Gastroesophageal sphincter (tissue), 4 donors: ENCODE data around the gene MYO1H. TPM values are rescaled to one million over a fixed set of nuclear protein-coding genes. Genes with fewer than 3 reads are reported as not detected.

Experiments used
- ATAC-seq: fragments of 150-250 bp; one replicate; pipeline ENCODE4 v1.9.1; 2016; ENCODE audit warnings: mild to moderate bottlenecking, moderate library complexity
- H3K27ac ChIP-seq, 4 donors: fragments of 200-600 bp; sonication (generic) in 3 of 4; 1 replicate in 3 of 4; 2 replicates in 1 of 4; pipeline ENCODE4 v1.5.1; 2016 to 2019
- H3K27me3 ChIP-seq: fragments of 200-600 bp; sonication (generic); one replicate; pipeline ENCODE4 v1.5.1; 2019
- H3K36me3 ChIP-seq, 2 donors: fragments of 200-600 bp; sonication (generic); one replicate each; pipeline ENCODE4 v1.5.1; 2019; ENCODE audit warnings: control low read depth in 1 of 2
- H3K4me1 ChIP-seq, 3 donors: fragments of 200-600 bp; sonication (generic); 1 replicate in 2 of 3; 2 replicates in 1 of 3; pipeline ENCODE4 v1.5.1; 2016 to 2019; ENCODE audit warnings: control low read depth in 2 of 3
- H3K4me3 ChIP-seq, 2 donors: fragments of 200-600 bp; sonication (generic); one replicate each; pipeline ENCODE4 v1.5.1; 2019; ENCODE audit warnings: mild to moderate bottlenecking in 1 of 2, moderate library complexity in 1 of 2
- H3K9me3 ChIP-seq, 3 donors: fragments of 200-600 bp; sonication (generic); one replicate each; pipeline ENCODE4 v1.5.1; 2017 to 2019; ENCODE audit warnings: control low read depth in 2 of 3
- CTCF ChIP-seq, 4 experiments: fragments of 200-600 bp in 2 of 4; fragments of 450-650 bp in 2 of 4; sonication (generic) in 1 of 4; IDR thresholded peaks; one replicate each; pipeline ENCODE4 v1.5.1; 2017 to 2019; ENCODE audit warnings: antibody characterized with exemption in 4 of 4, mild to moderate bottlenecking in 2 of 4, moderate library complexity in 2 of 4
- EP300 ChIP-seq: sonication (generic); formaldehyde crosslinking; IDR thresholded peaks from one replicate; pipeline ENCODE4 v1.6.1; 2017; ENCODE audit warnings: antibody characterized with exemption, mild to moderate bottlenecking
- POLR2A ChIP-seq, 2 donors: fragments of 450-650 bp; IDR thresholded peaks; one replicate each; pipeline ENCODE4 v1.6.1; 2017; ENCODE audit warnings: antibody characterized with exemption in 2 of 2, mild to moderate bottlenecking in 2 of 2, moderate library complexity in 1 of 2
- POLR2AphosphoS5 ChIP-seq: sonication (generic); formaldehyde crosslinking; IDR thresholded peaks from one replicate; pipeline ENCODE4 v1.6.1; 2017; ENCODE audit warnings: antibody characterized with exemption
- WGBS, 2 donors: methylation state at CpG; one replicate each; pipeline ENCODE4 v1.1.5; 2018; ENCODE audit warnings: low coverage in 1 of 2; 5-methylcytosine and 5-hydroxymethylcytosine counted together
- total RNA-seq, 4 donors: library from RNA; depleted of rRNA; stranded (reverse); fragments of >200 nt; gene quantifications; one replicate each; pipeline ENCODE4 v1.1.0, GENCODE V29; 2016

Gene MYO1H
- total RNA-seq, 4 donors from 2014 or later = not detected

- Histone ChIP-seq H3K4me3 (no peak overlapping the region), H3K4me1 (no peaks in the 10 kb centered on the region), H3K9me3 (no peaks in the 10 kb centered on the region), H3K36me3 (peaks cover 5 to 99% of the 10 kb centered on the region in 2 donors), H3K27ac (no peak overlapping the region), H3K27me3 (no peaks in the 10 kb centered on the region)
- ATAC-seq = no peak
- TF ChIP-seq POLR2A (IDR thresholded peaks at IDR 0.05) (no peak), EP300 (no peak), CTCF (IDR thresholded peaks at IDR 0.05) (no peak), POLR2AphosphoS5 (no peak)
These were observed 148.6 kb downstream of the MYO1H start for GRCh38 chr12:109496306-109496705.

- 88 to 94% methylated on average over 4 to 7 of the region's 7 CpGs for WGBS, 2 donors
- ATAC-seq = no peak
- no peak for TF ChIP-seq CTCF (IDR thresholded peaks at IDR 0.05)
- TF ChIP-seq EP300 = no peak
- TF ChIP-seq POLR2A (IDR thresholded peaks at IDR 0.05) = no peak
- no peak for TF ChIP-seq POLR2AphosphoS5
- Histone ChIP-seq H3K4me1 (no peaks in the 10 kb centered on the region), H3K27me3 (no peaks in the 10 kb centered on the region), H3K36me3 (peaks cover 5 to 99% of the 10 kb centered on the region in 2 donors), H3K9me3 (no peaks in the 10 kb centered on the region), H3K27ac (no peak overlapping the region), H3K4me3 (no peak overlapping the region)
These were observed 150.0 kb downstream of the MYO1H start for GRCh38 chr12:109497675-109498074.

Other genes with a start within 250 kb of the MYO1H start
- 100 to 1,000 TPM in 3 of 4 donors, 10 to 100 TPM in 1; 49.4 to 230 (median 138) TPM for gene ACACB, start 231.3 kb upstream of the MYO1H start, total RNA-seq
- not detected for gene FOXN4, start 38.6 kb upstream of the MYO1H start, total RNA-seq
- 100 to 1,000 TPM in 1 of 4 donors, 10 to 100 TPM in 3; 76.8 to 104 (median 94.5) TPM for gene KCTD10, start 129.4 kb downstream of the MYO1H start, total RNA-seq
- gene UBE3B, start 129.7 kb downstream of the MYO1H start, total RNA-seq = 10 to 100 TPM; 45.2 to 63.6 (median 62.8) TPM
- gene MMAB, start 225.6 kb downstream of the MYO1H start, total RNA-seq = 10 to 100 TPM; 22.3 to 39.6 (median 31.1) TPM
- 10 to 100 TPM in 2 of 4 donors, 1 to 10 TPM in 2; 6.2 to 18.2 (median 10.4) TPM for gene MVK, start 225.9 kb downstream of the MYO1H start, total RNA-seq